ENCODE data around the gene ZNF789.
"Not testable (repeated sequence)": the region's sequence is repeated elsewhere in the genome, so short reads cannot be mapped to it uniquely, and the experiment has no call there.

Gene ZNF789

GRCh38 chr7:99459087-99459486, 13.6 kb upstream of the ZNF789 start:
- DNase-seq = no peak

GRCh38 chr7:99460651-99461050, 12.0 kb upstream of the ZNF789 start:
- no peak for DNase-seq

GRCh38 chr7:99461221-99461620, 11.5 kb upstream of the ZNF789 start:
- no peak for DNase-seq

GRCh38 chr7:99465421-99465768, 7.3 kb upstream of the ZNF789 start:
- no peak for DNase-seq

GRCh38 chr7:99468336-99468918, 4.3 kb upstream of the ZNF789 start:
- no peak for DNase-seq

- no peak for DNase-seq
These were observed 3.2 kb upstream of the ZNF789 start for GRCh38 chr7:99469381-99470065.

- DNase-seq = no peak
These were observed 566 bp downstream of the ZNF789 start for GRCh38 chr7:99473315-99473596.

- no peak for DNase-seq
These were observed 3.4 kb downstream of the ZNF789 start for GRCh38 chr7:99476107-99476506.

GRCh38 chr7:99478464-99479440, 6.1 kb downstream of the ZNF789 start:
- no peak for DNase-seq

GRCh38 chr7:99485094-99485493, 12.4 kb downstream of the ZNF789 start:
- no peak for DNase-seq

GRCh38 chr7:99489235-99489634, 16.5 kb downstream of the ZNF789 start:
- DNase-seq = no peak

GRCh38 chr7:99490878-99491277, 18.2 kb downstream of the ZNF789 start:
- DNase-seq = no peak

GRCh38 chr7:99493823-99494222, 21.1 kb downstream of the ZNF789 start:
- no peak for DNase-seq

- DNase-seq = no peak
These were observed 25.3 kb downstream of the ZNF789 start for GRCh38 chr7:99497766-99498545.

- no peak for DNase-seq
These were observed 25.9 kb downstream of the ZNF789 start for GRCh38 chr7:99498546-99498944.

GRCh38 chr7:99499371-99499720, 26.7 kb downstream of the ZNF789 start:
- no peak for DNase-seq

- DNase-seq = peak; percentile 50
These were observed 27.3 kb downstream of the ZNF789 start, which contains the start of gene ZNF394 for GRCh38 chr7:99499721-99500636. Gene ZNF394, minus strand, starts transcription at chr7:99500281. Its CDS starts 188 bp downstream, at chr7:99500093.

GRCh38 chr7:99500637-99501009, 27.9 kb downstream of the ZNF789 start:
- no peak for DNase-seq

GRCh38 chr7:99501236-99501635, 28.5 kb downstream of the ZNF789 start:
- not testable (repeated sequence) for DNase-seq

- no peak for DNase-seq
These were observed 31.6 kb downstream of the ZNF789 start for GRCh38 chr7:99504281-99504602.

GRCh38 chr7:99504603-99505323, 32.1 kb downstream of the ZNF789 start, which contains the start of gene ZKSCAN5:
Gene ZKSCAN5, plus strand, starts transcription at chr7:99504662. Its CDS starts 1,383 bp downstream, at chr7:99506045.
- DNase-seq = peak; percentile 97

GRCh38 chr7:99505324-99505662, 32.6 kb downstream of the ZNF789 start:
- no peak for DNase-seq
